Fibroblast of peridontal ligament (primary cell): ENCODE results near the gene PPARA.
A peak's percentile ranks its signal among the peaks of the same experiment; 100 is the strongest.

ENCODE experiments used
- DNase-seq: peaks from one replicate; pipeline ENCODE4 v3.0.0-alpha.2; 2010; ENCODE audit errors: extremely low read depth

The PPARA gene

GRCh38 chr22:46150034-46150654 lies at the start of gene PPARA:
TSS of gene PPARA (plus strand) at chr22:46150526. CDS start at chr22:46198384, 47,858 bp downstream.
- peak; percentile 61 for DNase-seq

GRCh38 chr22:46102159-46102558 lies 48.2 kb upstream of the PPARA start:
- DNase-seq = no peak

DNA sequence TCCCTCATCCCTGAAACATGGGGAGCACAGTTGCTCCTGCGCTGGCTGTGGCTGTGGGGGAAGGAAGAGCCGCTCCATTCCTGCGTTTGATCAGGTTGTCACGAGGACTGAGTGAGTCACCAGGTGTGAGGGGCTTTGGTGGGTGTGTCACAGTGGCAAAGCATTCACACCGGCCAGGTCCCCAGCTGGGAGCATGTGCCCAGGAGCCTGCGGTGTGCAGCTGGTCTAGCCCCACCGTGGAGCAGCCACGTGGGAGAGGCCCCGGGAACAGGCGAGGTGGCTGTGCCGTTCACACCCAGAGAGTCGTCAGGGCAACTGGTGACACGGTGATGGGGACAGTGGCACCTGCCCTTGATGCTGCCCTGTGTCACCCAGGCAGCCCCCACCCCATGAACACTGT lies 47.6 kb upstream of the PPARA start:
- no peak for DNase-seq

- no peak for DNase-seq
Measured at GRCh38 chr22:46103181-46103580, 47.1 kb upstream of the PPARA start.

DNA sequence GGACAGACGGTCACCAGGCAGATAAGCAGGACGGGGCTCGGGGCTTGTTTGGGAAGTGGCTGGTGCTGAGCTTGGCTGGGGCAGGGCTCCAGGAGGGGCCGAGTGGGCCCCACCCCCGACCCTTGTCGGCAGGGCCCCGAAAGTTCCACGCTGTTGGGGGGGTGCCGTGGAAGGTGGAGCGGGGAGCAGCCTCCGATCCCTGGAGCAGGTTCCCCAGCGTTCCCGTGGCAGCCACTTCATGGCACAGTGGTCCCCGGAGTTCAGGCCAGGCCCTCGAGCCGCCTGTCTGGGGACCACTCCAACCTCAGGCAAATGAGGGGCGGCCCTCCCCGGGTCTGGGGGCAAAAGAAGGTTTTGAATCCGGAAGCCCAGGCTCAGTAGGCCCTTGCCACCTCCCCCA lies 46.7 kb upstream of the PPARA start:
- no peak for DNase-seq

- DNase-seq = no peak
Measured at GRCh38 chr22:46104170-46104880, 46.0 kb upstream of the PPARA start.

DNA sequence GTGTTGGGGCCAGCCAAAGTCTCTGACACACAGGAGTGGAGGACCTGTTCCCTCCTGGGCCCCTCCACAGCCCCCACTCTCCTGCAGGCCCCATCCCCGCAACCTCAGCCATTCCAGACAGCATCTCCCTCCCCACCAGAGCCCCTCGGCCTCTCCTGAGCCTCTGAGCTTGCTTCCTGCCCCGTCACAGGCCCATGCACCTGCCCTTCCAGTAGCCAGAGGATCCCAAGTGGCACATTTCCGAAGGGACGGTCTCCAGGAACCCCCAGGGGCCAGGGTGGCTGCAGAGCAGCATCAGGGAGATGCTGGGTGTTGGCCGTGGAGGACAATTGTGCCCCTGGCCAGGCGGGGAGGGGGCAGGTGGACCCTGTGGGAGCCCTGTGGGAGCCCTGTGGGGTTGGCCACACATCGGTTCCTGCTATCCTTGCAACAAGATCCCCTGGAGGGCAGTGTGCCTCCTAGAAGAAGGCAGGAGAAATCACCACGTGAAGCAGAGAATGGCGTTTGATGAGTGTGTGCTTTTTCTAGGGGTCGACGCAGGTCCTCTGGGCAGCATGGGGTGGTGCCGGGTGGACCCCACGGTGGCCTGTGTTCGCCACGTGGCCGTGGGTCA lies 45.3 kb upstream of the PPARA start:
- DNase-seq = peak; percentile 34

GRCh38 chr22:46105494-46106278 lies 44.6 kb upstream of the PPARA start:
- peak; percentile 88 for DNase-seq

GRCh38 chr22:46106279-46107022 lies 43.9 kb upstream of the PPARA start:
- DNase-seq = no peak

DNA sequence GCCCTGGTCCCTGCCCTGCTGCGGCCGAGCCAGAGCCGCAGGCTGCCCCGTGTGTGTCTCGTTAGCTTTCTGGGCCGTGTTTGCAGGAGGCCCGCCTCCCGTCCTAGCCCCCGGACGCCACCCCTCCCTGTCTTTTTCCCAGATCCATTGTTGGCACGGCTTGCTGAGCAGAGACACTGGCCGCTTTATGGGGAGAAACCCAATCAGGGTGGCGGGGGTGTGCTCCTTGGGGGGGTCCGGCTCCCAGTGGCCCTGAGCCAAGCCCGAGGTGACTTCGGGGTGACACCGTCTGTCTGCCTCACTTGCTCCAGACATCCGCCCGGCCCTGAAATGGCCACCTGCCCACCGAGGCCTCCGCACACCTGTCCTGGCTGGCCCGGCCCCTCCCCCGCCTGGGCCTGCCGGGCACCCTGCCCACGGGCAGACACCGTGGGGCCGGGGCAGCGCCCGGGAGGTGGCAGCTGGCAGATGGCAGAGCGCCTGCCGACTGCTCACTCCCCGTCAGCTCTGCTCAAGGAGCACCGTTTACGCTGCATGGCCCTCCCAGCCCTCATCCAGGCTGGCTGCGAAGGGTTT lies 43.1 kb upstream of the PPARA start:
- DNase-seq = no peak

GRCh38 chr22:46107753-46108563 lies 42.4 kb upstream of the PPARA start:
- no peak for DNase-seq

GRCh38 chr22:46108564-46109473 lies 41.5 kb upstream of the PPARA start:
- peak; percentile 47 for DNase-seq

DNA sequence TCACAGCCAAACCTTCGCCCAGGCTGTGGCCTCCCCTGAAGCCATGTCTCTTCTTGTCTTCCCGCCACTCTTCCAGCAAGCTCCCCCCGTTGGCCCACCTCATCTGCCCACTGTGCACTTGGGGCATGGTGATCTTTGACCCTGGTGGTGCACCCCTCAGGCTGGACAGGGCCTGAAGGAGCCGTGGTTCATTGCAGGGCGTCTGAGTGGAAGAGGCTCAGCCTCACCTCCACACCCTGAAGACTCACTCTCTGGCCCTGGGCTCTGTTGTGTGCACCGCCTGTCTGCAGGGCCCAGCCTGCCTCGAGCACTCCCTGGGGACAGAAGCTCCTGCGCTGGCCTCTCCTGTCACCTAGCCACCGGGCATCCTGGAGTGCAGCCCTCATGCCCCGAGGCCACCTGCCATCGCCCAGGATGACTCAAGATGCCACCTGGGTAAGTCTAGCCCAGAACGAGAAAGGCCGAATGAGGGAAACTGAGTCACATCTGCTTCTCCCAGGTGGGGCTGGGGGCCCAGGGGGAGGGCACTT lies 40.8 kb upstream of the PPARA start:
- no peak for DNase-seq

GRCh38 chr22:46110215-46110614 lies 40.1 kb upstream of the PPARA start:
- peak; percentile 32 for DNase-seq

- DNase-seq = peak; percentile 34
Measured at GRCh38 chr22:46111645-46112306, 38.5 kb upstream of the PPARA start.

DNA sequence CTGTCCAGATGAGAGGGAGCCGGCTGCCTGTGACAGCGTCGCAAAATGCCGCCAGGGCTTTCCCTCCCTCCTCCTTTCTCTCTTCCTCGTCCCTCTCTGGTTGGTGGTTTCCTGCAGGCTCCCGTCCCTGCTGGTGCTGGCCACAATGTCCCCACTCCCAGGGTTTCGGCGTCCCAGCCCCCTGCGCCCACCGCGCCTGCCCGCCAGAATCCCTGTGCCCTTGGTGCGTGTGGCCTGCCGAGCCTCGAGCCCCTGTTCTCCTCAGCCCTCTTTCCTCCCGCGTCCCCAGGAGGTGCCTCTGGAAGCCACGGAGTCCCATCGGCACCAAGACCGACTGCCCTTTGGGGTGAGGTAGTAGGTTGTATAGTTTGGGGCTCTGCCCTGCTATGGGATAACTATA lies 37.9 kb upstream of the PPARA start:
- no peak for DNase-seq

DNA sequence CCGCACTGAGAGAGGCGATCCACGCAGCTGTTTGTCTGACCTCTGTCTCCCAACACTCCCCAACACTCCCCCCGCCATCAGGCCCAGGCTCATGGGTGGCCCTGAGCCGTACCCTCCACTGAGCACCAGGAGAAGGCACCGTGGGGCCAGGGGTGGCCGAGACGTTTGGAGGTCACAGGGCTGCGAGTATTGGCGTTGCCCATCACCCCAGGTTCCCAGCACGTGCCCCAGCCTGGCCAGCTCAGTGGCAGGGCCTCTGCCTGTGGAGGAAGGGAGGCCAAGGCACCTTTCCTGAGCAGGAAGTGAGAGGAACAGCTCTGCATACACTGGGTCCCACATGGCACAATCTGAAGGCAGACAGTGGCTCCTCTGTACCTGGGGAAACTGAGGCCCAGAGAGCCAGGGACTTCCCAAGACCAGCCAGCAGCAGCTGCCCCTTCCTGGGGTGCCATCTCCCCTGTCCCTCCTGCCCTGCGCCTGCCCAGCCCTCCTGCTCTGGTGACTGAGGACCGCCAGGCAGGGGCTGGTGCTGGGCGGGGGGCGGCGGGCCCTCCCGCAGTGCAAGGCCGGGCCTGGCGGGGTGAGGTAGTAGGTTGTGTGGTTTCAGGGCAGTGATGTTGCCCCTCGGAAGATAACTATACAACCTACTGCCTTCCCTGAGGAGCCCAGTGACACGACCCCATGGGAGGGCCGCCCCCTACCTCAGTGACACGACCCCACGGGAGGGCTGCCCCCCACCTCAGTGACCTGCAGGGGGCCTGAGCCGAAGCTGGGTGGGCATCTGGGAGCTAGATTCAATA lies 37.0 kb upstream of the PPARA start:
- DNase-seq = no peak
